NT2/D1 (cell line): ENCODE results near the gene ING5.

Source experiments
- SUZ12 ChIP-seq: IDR thresholded peaks from 2 replicates; pipeline ENCODE4 v1.6.1; 2011; ENCODE audit not compliant: insufficient read length, insufficient read depth; ENCODE audit errors: extremely low read depth
- YY1 ChIP-seq: IDR thresholded peaks from 2 replicates; pipeline ENCODE4 v1.6.1; 2011; ENCODE audit not compliant: insufficient read length, insufficient read depth
- ZNF274 ChIP-seq: IDR thresholded peaks from 2 replicates; pipeline ENCODE4 v1.6.1; 2011; ENCODE audit warnings: mild to moderate bottlenecking, low read depth, low read length

- no peak for TF ChIP-seq YY1
- TF ChIP-seq ZNF274: no peak
- no peak for TF ChIP-seq SUZ12
These were observed 26.0 kb upstream of the ING5 start for GRCh38 chr2:241675885-241676284.
